Measurements from ENCODE around the gene PMF1.

PMF1 gene

DNA sequence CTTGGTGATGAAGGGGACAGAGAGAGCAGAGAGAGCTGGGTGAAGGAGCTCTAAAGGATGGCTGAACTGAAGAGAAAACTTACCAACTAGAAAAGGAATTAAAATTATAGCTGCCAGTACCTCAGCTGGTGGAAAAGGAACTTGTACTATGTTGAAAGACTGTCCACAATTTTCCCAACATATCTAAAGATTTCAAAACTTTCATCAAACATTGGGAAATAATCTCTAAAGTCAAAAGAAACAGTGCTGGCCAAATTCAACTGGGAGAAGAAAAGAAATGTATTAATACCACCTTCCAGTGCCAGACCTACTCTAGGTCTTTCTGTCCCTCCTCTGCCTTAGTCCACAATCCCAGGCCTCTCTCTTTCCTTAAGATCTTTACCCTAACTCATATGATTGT lies 63.7 kb downstream of the PMF1 start:
- DNase-seq = no peak

DNA sequence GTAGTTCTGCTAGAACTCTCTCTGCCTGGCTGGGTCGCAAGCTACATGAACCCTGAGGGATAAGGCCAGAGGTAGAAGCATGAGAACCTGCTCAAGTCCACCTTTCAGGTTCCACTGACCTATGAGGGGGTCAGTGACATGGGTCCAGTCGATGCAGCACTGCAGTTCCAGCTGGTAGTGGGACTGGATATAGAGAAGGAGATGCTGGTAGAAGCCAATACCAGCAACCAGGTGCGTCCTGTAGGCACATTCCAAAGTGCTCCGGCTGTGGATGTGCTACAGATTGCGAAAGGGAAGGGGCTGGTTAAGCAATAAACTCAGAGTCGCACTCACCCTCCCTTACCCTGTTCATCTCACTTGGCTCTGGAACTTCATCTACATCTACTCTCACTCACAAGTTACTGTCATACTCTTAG lies 64.2 kb downstream of the PMF1 start:
- DNase-seq = no peak

DNA sequence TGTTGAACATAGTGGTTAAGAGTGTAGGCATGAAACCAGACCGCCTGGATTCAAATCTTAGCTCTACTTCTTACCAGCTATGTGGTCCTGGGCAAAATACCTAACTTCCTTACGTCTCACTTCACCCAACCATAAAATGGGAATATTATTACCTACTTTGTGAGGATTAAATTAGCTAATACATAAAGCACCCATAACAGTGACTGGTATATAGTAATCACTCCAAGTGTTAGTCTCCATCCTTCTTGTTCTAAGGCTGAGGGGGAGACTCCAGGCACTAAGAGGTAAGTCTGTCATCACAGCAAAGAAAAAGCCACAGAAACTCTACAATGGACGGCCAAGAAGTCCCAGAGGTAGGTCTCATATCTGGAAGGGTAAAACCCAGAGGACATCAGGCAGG lies 67.0 kb downstream of the PMF1 start:
- no peak for DNase-seq

GRCh38 chr1:156281281-156281680 lies 68.5 kb downstream of the PMF1 start:
- no peak for DNase-seq

GRCh38 chr1:156281693-156282478 lies 69.1 kb downstream of the PMF1 start:
- no peak for DNase-seq

GRCh38 chr1:156282479-156283222 lies 69.8 kb downstream of the PMF1 start, which contains the start of gene SMG5:
Gene SMG5, minus strand, starts transcription at chr1:156282825. Its CDS starts 145 bp downstream, at chr1:156282680.
- DNase-seq = peak; percentile 94

DNA sequence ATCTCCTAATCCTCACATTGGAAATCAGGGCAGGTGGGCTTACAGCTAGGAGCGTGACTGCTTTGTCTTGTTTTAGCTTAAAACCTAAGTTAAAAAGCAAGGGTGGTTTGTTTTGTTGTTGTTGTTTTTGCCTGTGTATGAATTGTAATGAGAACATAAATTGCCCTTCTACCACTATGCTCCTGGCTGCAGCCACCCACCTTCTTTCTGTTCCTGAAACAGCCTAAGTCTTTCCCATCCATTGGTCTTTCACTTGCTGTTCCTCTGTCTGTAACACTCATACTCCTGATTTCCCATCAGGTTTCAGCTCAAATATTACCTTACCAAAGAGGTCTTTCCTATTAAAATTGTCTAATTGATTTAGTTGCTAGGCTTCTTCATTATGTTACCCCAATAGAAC lies 70.7 kb downstream of the PMF1 start:
- no peak for DNase-seq

GRCh38 chr1:156284112-156284511 lies 71.3 kb downstream of the PMF1 start, which contains the start of gene TMEM79:
Gene TMEM79, plus strand, starts transcription at chr1:156284325. Its CDS starts 902 bp downstream, at chr1:156285227.
- DNase-seq = no peak

GRCh38 chr1:156284757-156285156 lies 72.0 kb downstream of the PMF1 start:
- DNase-seq = no peak

GRCh38 chr1:156285437-156285836 lies 72.6 kb downstream of the PMF1 start:
- no peak for DNase-seq

- no peak for DNase-seq
Observed at GRCh38 chr1:156286061-156286460, 73.3 kb downstream of the PMF1 start.

All from activated gamma-delta T cell treated with Interleukin-2 at 50 U/mL for 16 hours (primary cell).